ENCODE data around the gene CHCHD1.

The CHCHD1 gene

DNA sequence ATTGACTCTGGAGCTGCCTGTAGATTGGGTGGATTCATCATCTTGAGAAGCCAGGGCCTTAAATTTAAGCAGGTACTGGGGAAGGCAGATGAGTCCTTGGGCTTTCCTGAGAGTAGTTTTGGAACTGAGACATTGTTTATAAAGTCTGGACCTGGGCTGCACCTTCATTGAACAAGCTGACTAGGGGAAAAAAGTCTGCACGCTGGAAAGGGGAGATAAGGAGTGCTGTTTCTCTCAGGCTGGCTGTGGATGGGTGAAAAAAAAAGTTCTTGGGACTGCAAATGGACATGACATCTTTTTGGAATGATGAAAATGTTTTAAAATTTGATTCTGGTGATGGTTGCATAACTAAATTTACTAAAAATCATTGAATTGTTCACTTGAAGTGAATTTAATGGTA is 25.7 kb upstream of the CHCHD1 start:
- DNase-seq (ENCODE audit: low spot score), result no peak
- in situ Hi-C loops (cut with MboI; ENCODE audit: low sequenced_read_pairs, unreplicated experiment), result no loop called here
- TF ChIP-seq, protein P1, sequence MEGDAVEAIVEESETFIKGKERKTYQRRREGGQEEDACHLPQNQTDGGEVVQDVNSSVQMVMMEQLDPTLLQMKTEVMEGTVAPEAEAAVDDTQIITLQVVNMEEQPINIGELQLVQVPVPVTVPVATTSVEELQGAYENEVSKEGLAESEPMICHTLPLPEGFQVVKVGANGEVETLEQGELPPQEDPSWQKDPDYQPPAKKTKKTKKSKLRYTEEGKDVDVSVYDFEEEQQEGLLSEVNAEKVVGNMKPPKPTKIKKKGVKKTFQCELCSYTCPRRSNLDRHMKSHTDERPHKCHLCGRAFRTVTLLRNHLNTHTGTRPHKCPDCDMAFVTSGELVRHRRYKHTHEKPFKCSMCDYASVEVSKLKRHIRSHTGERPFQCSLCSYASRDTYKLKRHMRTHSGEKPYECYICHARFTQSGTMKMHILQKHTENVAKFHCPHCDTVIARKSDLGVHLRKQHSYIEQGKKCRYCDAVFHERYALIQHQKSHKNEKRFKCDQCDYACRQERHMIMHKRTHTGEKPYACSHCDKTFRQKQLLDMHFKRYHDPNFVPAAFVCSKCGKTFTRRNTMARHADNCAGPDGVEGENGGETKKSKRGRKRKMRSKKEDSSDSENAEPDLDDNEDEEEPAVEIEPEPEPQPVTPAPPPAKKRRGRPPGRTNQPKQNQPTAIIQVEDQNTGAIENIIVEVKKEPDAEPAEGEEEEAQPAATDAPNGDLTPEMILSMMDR (IDR thresholded peaks at IDR 0.05; ENCODE audit: borderline replicate concordance, control extremely low read depth, extremely low read depth, insufficient read depth, missing control alignments), result no peak

GRCh38 chr10:73758704-73759511 is 22.9 kb upstream of the CHCHD1 start:
- TF ChIP-seq, protein P1 (IDR thresholded peaks at IDR 0.05; ENCODE audit: borderline replicate concordance, control extremely low read depth, extremely low read depth, insufficient read depth, missing control alignments), result no peak
- in situ Hi-C loops (cut with MboI; ENCODE audit: low sequenced_read_pairs, unreplicated experiment), result no loop called here
- DNase-seq (ENCODE audit: low spot score), result no peak

DNA sequence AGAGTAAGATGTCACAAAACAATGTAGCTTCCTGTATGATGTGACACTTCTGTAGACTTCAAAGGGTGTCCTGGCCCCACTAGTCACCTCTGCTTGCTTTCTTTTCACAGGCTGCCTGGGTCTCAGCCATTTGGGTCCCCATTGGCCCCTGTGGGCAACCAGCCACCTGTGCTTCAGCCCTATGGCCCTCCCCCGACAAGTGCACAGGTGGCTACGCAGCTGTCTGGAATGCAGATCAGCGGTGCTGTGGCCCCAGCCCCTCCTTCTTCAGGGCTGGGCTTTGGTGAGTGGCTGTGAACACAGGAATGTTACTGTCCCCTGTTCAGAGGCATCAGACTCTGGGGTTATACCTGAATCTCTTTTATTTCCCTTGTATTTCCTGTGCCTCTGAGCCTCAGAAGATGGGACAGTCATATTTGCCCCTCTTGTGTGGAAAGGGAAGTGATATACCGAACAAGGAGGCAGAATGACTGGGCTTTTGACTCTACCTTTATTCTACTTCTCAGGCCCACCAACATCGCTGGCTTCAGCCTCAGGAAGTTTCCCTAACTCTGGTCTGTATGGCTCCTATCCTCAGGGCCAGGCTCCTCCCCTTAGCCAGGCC is 22.2 kb upstream of the CHCHD1 start:
- TF ChIP-seq, protein P1 (IDR thresholded peaks at IDR 0.05; ENCODE audit: borderline replicate concordance, control extremely low read depth, extremely low read depth, insufficient read depth, missing control alignments), result no peak
- DNase-seq (ENCODE audit: low spot score), result peak; percentile 44
- in situ Hi-C loops (cut with MboI; ENCODE audit: low sequenced_read_pairs, unreplicated experiment), result no loop called here

DNA sequence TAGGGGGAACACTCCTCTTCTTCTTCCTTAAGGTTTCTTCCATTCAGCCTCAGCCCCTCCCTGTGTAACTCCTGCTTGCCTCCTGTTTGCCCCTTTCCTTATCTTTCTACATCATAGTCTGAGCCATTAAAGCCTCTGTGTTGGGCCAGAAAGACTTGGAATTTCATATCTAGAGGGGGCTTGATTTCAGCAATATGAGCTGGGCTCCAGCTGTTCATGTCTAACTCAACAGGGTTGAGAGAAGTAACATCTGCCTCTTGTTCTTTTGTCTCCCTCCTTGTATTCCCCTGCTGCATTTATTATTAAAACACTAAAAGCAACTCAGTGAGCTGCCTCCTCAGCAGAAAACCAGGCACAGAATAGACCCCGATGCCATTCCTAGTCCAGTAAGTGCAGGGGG is 20.1 kb upstream of the CHCHD1 start:
- DNase-seq (ENCODE audit: low spot score), result no peak
- in situ Hi-C loops (cut with MboI; ENCODE audit: low sequenced_read_pairs, unreplicated experiment), result no loop called here
- TF ChIP-seq, protein P1 (IDR thresholded peaks at IDR 0.05; ENCODE audit: borderline replicate concordance, control extremely low read depth, extremely low read depth, insufficient read depth, missing control alignments), result no peak

DNA sequence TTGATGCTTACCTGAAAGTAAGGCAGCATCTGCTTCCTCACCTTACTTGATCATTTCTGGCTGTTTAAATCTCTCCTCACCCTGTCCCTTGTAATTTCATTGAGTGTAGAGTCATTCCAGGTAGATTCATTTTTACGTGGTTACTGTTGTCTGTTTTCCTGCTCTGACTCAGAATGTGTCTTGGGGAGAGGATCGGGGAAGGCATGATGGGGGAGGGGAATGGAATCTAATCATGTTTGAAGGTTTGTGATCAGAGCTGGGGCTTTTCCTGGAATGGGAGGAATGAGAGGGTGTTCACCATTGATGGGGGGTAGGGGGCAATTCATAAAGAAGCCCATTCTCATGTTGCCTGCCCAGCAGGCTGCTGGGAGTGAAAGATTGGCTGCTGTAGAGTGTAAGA is 18.9 kb upstream of the CHCHD1 start:
- no peak for DNase-seq (ENCODE audit: low spot score)
- in situ Hi-C loops (cut with MboI; ENCODE audit: low sequenced_read_pairs, unreplicated experiment), result no loop called here

DNA sequence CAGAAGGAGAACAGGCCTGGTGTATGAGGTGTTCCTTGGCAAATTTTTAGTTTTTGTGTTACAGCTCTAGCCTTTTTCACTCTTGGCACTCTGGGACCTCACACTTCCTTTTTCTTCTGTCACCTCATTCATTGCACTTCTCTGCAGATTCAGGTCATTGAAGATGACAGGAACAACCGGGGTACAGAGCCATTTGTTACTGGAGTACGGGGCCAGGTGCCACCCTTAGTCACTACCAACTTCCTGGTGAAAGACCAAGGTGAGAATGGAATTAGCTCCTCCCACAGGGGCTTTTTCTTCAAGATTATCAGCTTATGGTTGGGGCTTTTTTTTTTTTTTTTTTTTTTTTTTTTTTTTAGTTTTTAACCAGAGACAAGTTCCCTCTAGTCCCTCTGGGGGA is 18.5 kb upstream of the CHCHD1 start:
- in situ Hi-C loops (cut with MboI; ENCODE audit: low sequenced_read_pairs, unreplicated experiment), result no loop called here
- DNase-seq (ENCODE audit: low spot score), result no peak
- TF ChIP-seq, protein P1 (IDR thresholded peaks at IDR 0.05; ENCODE audit: borderline replicate concordance, control extremely low read depth, extremely low read depth, insufficient read depth, missing control alignments), result no peak

More for the DNA sequence above, 18.9 kb upstream of the CHCHD1 start:
- TF ChIP-seq, protein P1 (IDR thresholded peaks at IDR 0.05; ENCODE audit: borderline replicate concordance, control extremely low read depth, extremely low read depth, insufficient read depth, missing control alignments), result no peak

All from GM13976 (cell line).